ENCODE measurements around the gene RNASE9. TPM values are rescaled to one million over a fixed set of nuclear protein-coding genes. Genes with fewer than 3 reads are reported as not detected.

The RNASE9 gene
- total and polyA plus RNA-seq, 9 of the 15 experiments (the other 6 are each of a cell fraction or from before 2014, with no cell fraction given): not detected

GRCh38 chr14:20608383-20609110, 47.7 kb upstream of the RNASE9 start:
- Histone ChIP-seq H3K9me3 (replicated peaks; ENCODE audit: control insufficient read depth, insufficient read depth, low read depth, low read length) (no peaks in the 10 kb centered on the region), H4K20me1 (replicated peaks; ENCODE audit: control insufficient read depth, insufficient read depth, low read length) (no peaks in the 10 kb centered on the region), H3K27ac (ENCODE audit: extremely low read depth, low read depth, low read length) (no peak overlapping the region), H2AFZ (ENCODE audit: low read depth, low read length) (peak overlapping the region; percentile 94; the same call in 1 of the 2 replicates), H3K9ac (ENCODE audit: insufficient read depth in 1 of 2, low read depth in 2 of 2, low read length in 2 of 2) (peak overlapping the region in 1 of 2 experiments; percentile 23; a peak in 3 of 4 replicates), H3K27me3 (ENCODE audit: control insufficient read depth in 2 of 2, insufficient read depth in 2 of 2, low read length in 2 of 2) (no peaks in the 10 kb centered on the region), H3K4me3 (peak overlapping the region; percentile 80; the same call in 1 of the 2 replicates), H3K4me2 (ENCODE audit: insufficient read depth, low read length) (peak overlapping the region; percentile 60), H3K36me3 (ENCODE audit: control insufficient read depth, insufficient read depth, low read length) (no peaks in the 10 kb centered on the region), H3K9me1 (ENCODE audit: control insufficient read depth, insufficient read depth, low read length) (no peaks in the 10 kb centered on the region), H3K4me1 (replicated peaks in 1 of 2; ENCODE audit: control insufficient read depth in 2 of 2, insufficient read depth in 2 of 2, low read length in 2 of 2) (peaks cover 0 to 14% of the 10 kb centered on the region in 2 experiments; a peak in 2 of 5 replicates), H3K79me2 (ENCODE audit: control insufficient read depth, insufficient read depth, low read length) (no peaks in the 10 kb centered on the region)
- TF ChIP-seq, protein P1, sequence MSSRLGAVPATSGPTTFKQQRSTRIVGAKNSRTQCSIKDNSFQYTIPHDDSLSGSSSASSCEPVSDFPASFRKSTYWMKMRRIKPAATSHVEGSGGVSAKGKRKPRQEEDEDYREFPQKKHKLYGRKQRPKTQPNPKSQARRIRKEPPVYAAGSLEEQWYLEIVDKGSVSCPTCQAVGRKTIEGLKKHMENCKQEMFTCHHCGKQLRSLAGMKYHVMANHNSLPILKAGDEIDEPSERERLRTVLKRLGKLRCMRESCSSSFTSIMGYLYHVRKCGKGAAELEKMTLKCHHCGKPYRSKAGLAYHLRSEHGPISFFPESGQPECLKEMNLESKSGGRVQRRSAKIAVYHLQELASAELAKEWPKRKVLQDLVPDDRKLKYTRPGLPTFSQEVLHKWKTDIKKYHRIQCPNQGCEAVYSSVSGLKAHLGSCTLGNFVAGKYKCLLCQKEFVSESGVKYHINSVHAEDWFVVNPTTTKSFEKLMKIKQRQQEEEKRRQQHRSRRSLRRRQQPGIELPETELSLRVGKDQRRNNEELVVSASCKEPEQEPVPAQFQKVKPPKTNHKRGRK (tag; IDR thresholded peaks at IDR 0.05): peak; percentile 87
- no peak for TF ChIP-seq U2AF1 (optimal IDR thresholded peaks at IDR 0.05; ENCODE audit: low read depth, low read length)
- 0 out of 4 replicates have a peak, but pooled peaks of 1 of the 2 experiments have one; percentile 14 for TF ChIP-seq RAD21 (CRISPR knock-in tag; conservative IDR thresholded peaks at IDR 0.05 in 1 of 2, IDR thresholded peaks at IDR 0.05 in 1 of 2)
- TF ChIP-seq, protein P2, sequence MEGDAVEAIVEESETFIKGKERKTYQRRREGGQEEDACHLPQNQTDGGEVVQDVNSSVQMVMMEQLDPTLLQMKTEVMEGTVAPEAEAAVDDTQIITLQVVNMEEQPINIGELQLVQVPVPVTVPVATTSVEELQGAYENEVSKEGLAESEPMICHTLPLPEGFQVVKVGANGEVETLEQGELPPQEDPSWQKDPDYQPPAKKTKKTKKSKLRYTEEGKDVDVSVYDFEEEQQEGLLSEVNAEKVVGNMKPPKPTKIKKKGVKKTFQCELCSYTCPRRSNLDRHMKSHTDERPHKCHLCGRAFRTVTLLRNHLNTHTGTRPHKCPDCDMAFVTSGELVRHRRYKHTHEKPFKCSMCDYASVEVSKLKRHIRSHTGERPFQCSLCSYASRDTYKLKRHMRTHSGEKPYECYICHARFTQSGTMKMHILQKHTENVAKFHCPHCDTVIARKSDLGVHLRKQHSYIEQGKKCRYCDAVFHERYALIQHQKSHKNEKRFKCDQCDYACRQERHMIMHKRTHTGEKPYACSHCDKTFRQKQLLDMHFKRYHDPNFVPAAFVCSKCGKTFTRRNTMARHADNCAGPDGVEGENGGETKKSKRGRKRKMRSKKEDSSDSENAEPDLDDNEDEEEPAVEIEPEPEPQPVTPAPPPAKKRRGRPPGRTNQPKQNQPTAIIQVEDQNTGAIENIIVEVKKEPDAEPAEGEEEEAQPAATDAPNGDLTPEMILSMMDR (IDR thresholded peaks at IDR 0.05 in 2 of 3, conservative IDR thresholded peaks at IDR 0.05 in 1 of 3; ENCODE audit: insufficient read depth in 2 of 3, low read depth in 1 of 3, low read length in 3 of 3): peak in 2 of 3 experiments; percentile 2 to 25; a peak in 1 of 6 replicates
- TF ChIP-seq ZNF696 (CRISPR knock-in tag; conservative IDR thresholded peaks at IDR 0.05): no peak
- FAIRE-seq (no peak), ATAC-seq (no peak), DNase-seq (ENCODE audit: extremely low read depth in 1 of 4, low spot score in 3 of 4) (peak in 1 of 4 experiments; percentile 39)
- in situ Hi-C loops (cut with MboI) (loop anchor here (10.0 kb wide), 1 partner anchor 194 kb away; the partner anchor contains the start of gene TEP1), intact Hi-C loops (cut with micrococcal nuclease) (loop anchor here (1.0 to 5.0 kb wide), 5 partner anchors 61 to 346 kb away; partner anchors contain the start of gene APEX1)
- WGBS (ENCODE audit: insufficient coverage, low coverage, missing lambda C conversion rate): 24% methylated on average over 6 of the region's 7 CpGs
- ChIA-PET CTCF (ENCODE audit: low intra/inter-chr PET ratio) (interaction anchor here (0.6 to 3.4 kb wide), 12 partner anchors 23 to 481 kb away, joined by 3 to 49 read pairs (median 4); no protein-coding TSS in a partner anchor), POLR2A (interaction anchor here (0.9 kb wide), 1 partner anchor 139 kb away, joined by 4 read pairs; the partner anchor contains the start of gene PNP)
- no TSS peak for BruUV-seq (replicated peaks)
